ENCODE results near the gene PDE4B.

Gene PDE4B

DNA sequence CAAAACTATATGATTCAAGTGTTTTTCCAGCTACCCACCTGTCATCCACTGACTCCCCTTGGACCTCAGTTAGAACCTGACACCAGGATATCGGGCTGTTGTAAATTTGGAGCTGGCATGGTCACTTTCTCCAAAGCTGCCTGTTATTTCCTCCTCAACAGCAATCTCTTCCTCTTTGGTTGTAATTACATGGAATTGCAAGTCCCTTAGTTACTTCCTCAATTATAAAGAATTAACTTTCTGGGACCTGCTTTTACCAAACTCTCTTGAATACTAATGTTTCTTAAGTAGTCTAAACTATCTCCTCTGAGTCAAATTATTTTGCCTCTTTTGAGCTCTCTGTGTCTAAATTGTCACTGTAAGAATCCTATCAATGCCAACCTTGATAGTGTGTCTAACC lies 590.9 kb downstream of the PDE4B start:
- TF ChIP-seq, protein P1, sequence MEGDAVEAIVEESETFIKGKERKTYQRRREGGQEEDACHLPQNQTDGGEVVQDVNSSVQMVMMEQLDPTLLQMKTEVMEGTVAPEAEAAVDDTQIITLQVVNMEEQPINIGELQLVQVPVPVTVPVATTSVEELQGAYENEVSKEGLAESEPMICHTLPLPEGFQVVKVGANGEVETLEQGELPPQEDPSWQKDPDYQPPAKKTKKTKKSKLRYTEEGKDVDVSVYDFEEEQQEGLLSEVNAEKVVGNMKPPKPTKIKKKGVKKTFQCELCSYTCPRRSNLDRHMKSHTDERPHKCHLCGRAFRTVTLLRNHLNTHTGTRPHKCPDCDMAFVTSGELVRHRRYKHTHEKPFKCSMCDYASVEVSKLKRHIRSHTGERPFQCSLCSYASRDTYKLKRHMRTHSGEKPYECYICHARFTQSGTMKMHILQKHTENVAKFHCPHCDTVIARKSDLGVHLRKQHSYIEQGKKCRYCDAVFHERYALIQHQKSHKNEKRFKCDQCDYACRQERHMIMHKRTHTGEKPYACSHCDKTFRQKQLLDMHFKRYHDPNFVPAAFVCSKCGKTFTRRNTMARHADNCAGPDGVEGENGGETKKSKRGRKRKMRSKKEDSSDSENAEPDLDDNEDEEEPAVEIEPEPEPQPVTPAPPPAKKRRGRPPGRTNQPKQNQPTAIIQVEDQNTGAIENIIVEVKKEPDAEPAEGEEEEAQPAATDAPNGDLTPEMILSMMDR (IDR thresholded peaks at IDR 0.05; ENCODE audit: insufficient read depth, low read length, poor library complexity, severe bottlenecking) = no peak
- no peaks in the 10 kb centered on the region for H3K27me3 ChIP-seq (replicated peaks; ENCODE audit: control insufficient read depth, insufficient read depth, low read length)
- no peaks in the 10 kb centered on the region for H3K36me3 ChIP-seq (ENCODE audit: control insufficient read depth, insufficient read depth, low read length)
- H3K4me3 ChIP-seq (replicated peaks; ENCODE audit: low read depth, low read length) = no peak overlapping the region
- DNase-seq (ENCODE audit: extremely low read depth, insufficient read length) = no peak

DNA sequence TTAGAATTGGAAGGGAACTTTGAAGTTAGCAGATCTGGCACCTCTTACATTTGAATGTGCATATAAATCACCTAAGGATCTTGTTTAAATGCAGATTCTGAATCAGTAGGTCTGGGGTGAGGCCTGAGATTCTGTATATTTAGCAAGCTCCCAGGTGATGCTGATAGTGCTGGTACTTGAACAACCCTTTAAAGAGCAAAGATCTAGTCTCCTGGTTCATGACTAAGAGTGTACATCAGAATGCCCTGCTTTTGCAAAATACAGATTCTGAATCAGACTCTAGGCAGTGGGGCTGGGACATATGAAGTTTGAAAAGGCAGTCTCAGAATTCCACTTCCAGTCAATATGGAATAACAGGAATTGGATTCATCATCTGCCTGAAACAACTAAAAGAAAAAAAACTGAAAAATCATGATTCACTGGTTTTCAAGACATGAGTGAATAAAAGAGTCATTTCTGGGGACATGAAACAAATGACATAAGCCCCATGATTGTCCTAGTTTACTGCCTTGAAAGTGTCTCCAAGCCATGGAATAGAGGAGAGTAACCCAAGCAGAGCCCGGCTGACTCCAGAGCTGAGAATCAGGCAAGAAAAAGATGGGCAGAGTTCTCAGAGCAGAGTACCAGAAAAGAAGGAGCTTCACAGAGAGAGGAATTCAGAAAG lies 591.7 kb downstream of the PDE4B start:
- Histone ChIP-seq H3K27me3 (replicated peaks; ENCODE audit: control insufficient read depth, insufficient read depth, low read length) (no peaks in the 10 kb centered on the region), H3K4me3 (replicated peaks; ENCODE audit: low read depth, low read length) (no peak overlapping the region), H3K36me3 (ENCODE audit: control insufficient read depth, insufficient read depth, low read length) (no peaks in the 10 kb centered on the region)
- TF ChIP-seq, protein P1 (IDR thresholded peaks at IDR 0.05; ENCODE audit: insufficient read depth, low read length, poor library complexity, severe bottlenecking) = no peak
- no peak for DNase-seq (ENCODE audit: extremely low read depth, insufficient read length)

DNA sequence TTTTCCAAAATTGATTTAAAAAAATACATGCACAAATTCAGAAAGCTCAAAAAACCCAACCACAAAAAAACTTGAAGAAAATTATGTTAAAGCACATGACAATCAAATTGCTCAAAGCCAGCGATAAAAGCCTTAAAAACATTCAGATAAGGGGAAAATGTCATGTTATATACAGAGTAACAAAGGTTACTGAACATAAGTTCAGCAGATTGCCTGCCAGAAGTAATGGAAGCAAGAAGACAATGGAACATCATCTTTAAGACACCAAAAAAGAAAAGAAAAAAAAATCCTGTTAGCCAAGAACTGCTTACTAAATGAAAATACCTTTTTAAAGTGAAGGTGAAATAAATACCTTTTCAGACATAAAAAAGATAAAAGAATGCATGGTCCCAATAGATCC lies 594.0 kb downstream of the PDE4B start:
- Histone ChIP-seq H3K36me3 (ENCODE audit: control insufficient read depth, insufficient read depth, low read length) (no peaks in the 10 kb centered on the region), H3K27me3 (replicated peaks; ENCODE audit: control insufficient read depth, insufficient read depth, low read length) (no peaks in the 10 kb centered on the region), H3K4me3 (replicated peaks; ENCODE audit: low read depth, low read length) (no peak overlapping the region)
- TF ChIP-seq, protein P1 (IDR thresholded peaks at IDR 0.05; ENCODE audit: insufficient read depth, low read length, poor library complexity, severe bottlenecking) = no peak
- DNase-seq (ENCODE audit: extremely low read depth, insufficient read length) = no peak

DNA sequence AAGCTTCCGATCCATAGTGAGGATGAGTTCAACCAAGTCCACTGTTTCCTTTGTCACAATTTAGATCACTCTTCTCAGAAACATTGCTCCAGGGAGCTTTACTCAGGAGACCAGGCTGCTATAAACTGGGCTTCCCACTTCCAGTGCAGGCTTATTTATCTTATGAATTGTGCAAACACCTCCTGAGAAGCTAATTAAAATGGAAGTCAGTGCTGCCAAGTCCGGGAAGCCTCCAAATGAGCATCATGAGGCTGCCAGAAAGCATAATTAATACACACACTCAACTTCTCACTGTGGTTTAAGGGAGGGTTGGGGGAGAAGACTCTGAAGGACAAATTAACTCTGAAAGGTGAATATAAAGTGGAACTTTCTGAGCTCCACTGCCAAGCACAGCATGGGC lies 596.2 kb downstream of the PDE4B start:
- no peak for DNase-seq (ENCODE audit: extremely low read depth, insufficient read length)
- TF ChIP-seq, protein P1 (IDR thresholded peaks at IDR 0.05; ENCODE audit: insufficient read depth, low read length, poor library complexity, severe bottlenecking) = no peak
- Histone ChIP-seq H3K36me3 (ENCODE audit: control insufficient read depth, insufficient read depth, low read length) (no peaks in the 10 kb centered on the region), H3K4me3 (replicated peaks; ENCODE audit: low read depth, low read length) (no peak overlapping the region), H3K27me3 (replicated peaks; ENCODE audit: control insufficient read depth, insufficient read depth, low read length) (no peaks in the 10 kb centered on the region)

DNA sequence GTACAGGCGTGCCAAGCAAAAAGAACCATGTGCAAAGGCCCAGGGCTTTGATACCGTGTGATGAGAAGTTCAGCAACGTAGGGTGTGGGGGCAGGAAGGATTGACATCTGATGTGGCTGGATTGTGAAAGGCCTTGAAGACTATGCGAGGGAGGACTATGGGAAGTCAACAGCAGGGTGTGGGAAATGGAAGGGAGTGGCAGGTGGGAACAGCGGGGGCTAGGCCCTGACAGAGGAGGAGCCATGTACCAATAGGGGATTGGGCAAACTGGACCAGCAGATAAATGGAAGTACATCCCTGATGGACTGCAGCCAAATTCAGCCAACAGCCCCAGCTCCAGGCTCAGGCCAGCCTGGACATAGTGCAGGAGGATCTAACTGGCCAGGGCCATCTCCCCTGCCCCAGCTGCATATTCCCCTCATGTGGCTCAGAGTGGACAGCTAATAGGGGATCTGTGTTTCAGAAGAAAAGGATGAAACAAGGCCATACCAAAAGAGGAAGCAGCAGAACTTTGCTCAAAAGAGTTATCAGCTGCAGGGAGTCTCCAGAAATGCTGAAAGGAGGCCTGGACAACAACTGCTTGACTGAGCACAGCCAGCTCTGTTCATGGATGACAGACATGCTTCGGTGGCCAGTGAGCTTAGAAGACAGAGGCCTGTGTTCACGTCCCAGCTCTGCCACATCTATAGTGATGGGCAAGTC lies 601.0 kb downstream of the PDE4B start:
- H3K27me3 ChIP-seq (replicated peaks; ENCODE audit: control insufficient read depth, insufficient read depth, low read length) = no peaks in the 10 kb centered on the region
- DNase-seq (ENCODE audit: extremely low read depth, insufficient read length) = no peak
- H3K36me3 ChIP-seq (ENCODE audit: control insufficient read depth, insufficient read depth, low read length) = no peaks in the 10 kb centered on the region
- no peak overlapping the region for H3K4me3 ChIP-seq (replicated peaks; ENCODE audit: low read depth, low read length)
- TF ChIP-seq, protein P1 (IDR thresholded peaks at IDR 0.05; ENCODE audit: insufficient read depth, low read length, poor library complexity, severe bottlenecking) = no peak
